Omental fat pad (tissue), 4 donors: ENCODE measurements around the gene PACS2. TPM values are rescaled to one million over a fixed set of nuclear protein-coding genes. Genes with fewer than 3 reads are reported as not detected.

ENCODE experiments used
- ATAC-seq: fragments of 150-250 bp; one replicate; pipeline ENCODE4 v1.9.1; 2016; ENCODE audit warnings: mild to moderate bottlenecking, moderate library complexity; ENCODE audit not compliant: low FRiP score
- DNase-seq: peaks from one replicate; pipeline ENCODE4 v3.0.0-alpha.2; 2019; ENCODE audit warnings: low spot score
- total RNA-seq, 4 donors: library from RNA; depleted of rRNA; stranded (reverse); fragments of >200 nt; gene quantifications; one replicate each; pipeline ENCODE4 v1.1.0, GENCODE V29; 2016
- TF ChIP-seq, protein P1 (sequence below), 3 donors: fragments of 450-650 bp; IDR thresholded peaks; one replicate each; pipeline ENCODE4 v1.5.1; 2016 to 2017; ENCODE audit warnings: antibody characterized with exemption in 3 of 3, mild to moderate bottlenecking in 3 of 3, moderate library complexity in 2 of 3

The PACS2 gene
- total RNA-seq, 4 donors from 2014 or later: 47.5 to 78.5 (median 68.9) TPM

DNA sequence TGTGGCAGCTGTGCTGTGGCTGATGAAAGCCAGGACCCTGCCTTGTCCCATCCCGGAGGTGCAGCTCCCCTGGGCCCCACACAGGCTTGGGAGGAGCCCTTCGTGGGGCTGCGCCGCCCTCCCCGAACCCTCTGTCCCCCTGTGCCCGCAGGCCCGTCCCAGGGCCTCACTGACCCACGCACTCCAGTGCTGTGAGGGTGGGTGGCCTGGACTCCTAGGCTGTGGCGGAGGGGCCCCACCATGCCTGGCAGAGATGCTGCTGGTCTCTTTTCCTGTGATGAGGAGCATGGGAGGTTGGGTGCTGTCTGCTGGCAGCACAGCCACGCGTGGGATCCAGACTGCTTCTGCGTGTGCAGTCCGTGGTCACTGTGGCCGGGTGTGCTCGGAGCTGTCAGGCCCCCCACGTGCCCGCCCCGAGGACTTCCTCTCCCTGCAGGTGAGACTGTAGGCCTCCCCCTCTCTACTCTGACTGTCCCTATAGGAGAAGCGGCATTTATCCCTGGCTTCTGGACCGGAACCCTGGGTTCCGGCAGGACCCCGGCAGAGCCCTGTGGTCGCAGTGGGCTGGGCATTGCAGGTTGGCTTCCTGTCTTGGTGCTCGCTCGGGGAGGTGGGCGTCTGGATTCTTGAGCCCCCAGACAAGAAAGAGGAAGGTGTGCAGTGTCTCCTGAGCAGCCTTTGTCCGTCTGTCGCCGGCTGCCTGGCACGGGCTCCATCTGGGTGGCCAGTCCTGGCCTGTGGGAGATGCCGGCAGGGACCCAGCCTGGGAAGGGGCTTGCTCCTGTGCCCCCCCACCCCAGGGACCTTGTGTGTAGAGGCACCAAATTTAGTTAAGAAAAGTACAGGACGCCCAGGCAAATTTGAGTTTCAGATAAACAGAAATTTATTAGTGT, 107.4 kb downstream of the PACS2 start:
- ATAC-seq: no peak
- TF ChIP-seq, protein P1, sequence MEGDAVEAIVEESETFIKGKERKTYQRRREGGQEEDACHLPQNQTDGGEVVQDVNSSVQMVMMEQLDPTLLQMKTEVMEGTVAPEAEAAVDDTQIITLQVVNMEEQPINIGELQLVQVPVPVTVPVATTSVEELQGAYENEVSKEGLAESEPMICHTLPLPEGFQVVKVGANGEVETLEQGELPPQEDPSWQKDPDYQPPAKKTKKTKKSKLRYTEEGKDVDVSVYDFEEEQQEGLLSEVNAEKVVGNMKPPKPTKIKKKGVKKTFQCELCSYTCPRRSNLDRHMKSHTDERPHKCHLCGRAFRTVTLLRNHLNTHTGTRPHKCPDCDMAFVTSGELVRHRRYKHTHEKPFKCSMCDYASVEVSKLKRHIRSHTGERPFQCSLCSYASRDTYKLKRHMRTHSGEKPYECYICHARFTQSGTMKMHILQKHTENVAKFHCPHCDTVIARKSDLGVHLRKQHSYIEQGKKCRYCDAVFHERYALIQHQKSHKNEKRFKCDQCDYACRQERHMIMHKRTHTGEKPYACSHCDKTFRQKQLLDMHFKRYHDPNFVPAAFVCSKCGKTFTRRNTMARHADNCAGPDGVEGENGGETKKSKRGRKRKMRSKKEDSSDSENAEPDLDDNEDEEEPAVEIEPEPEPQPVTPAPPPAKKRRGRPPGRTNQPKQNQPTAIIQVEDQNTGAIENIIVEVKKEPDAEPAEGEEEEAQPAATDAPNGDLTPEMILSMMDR (IDR thresholded peaks at IDR 0.05): no peak
- no peak for DNase-seq

DNA sequence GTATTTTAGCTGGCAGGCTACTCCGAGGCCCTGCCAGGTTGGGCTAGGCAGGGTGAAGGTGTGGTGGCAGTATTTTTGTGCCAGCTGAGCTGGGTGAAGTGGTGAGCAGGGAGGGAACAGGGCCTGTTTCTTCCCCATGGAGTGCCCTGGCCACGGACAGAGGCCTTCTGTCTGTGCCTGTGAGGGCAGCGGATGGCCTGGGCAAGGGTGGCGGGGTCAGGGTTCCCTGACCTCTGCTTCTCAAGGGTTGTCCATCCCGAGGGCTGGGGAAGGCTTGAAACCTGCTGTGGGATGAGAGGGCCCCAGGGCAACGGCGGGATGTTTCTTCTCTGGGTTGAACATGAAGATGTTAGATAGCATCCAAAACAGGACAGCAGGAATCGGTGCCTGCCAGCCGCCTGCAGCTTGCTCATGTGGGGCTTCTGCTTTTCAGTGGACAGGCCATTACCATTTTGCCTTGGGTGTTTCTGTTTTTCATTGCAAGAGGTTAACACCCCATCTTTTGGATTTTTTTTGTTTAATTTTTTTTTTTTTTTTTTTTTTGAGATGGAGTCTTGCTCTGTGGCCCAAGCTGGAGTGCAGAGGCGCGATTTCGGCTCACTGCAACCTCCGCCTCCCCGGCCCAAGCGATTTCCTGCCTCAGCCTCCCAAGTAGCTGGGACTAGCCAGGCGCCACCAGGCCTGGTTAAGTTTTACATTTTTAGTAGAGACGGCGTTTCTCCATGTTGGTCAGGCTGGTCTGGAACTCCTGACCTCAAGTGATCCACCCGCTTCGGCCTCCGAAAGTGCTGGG, 108.3 kb downstream of the PACS2 start:
- TF ChIP-seq, protein P1 (IDR thresholded peaks at IDR 0.05): no peak
- no peak for ATAC-seq

DNA sequence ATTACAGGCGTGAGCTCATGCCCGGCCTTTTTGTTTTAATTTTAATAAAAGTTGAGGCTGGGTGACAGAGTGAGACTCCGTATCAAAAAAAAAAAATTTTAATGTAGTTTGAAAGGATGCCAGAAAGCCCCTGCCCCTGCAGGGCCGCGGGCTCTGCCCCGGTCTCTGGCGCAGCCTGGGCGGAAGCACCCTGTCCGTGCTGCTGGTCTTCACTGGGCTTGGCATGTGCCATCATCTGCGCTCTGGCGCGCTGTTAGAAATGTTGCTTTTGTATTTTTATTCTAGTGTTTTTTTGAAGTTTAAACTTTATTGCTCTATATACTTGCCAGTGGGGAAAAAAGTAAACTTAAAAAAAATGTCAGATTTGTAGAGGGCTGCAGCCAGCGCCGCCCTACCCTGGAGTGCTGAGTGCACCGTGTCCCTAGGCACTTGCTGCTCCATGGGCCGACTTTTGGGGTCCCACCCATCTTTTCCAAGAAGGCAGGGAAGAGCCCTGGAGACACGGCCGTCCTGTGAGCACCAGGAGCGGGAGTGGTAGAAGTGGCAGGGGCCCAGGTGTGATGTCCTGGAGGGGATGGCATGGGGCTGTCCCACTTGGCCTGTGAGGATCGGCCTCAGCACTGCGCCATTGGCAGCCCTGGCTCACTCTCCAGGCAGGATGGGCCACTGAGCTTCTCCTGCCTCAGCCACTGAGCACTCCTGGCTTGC, 109.1 kb downstream of the PACS2 start:
- DNase-seq: no peak
- ATAC-seq: no peak
- TF ChIP-seq, protein P1 (IDR thresholded peaks at IDR 0.05): no peak

More for the DNA sequence above, 108.3 kb downstream of the PACS2 start:
- no peak for DNase-seq

DNA sequence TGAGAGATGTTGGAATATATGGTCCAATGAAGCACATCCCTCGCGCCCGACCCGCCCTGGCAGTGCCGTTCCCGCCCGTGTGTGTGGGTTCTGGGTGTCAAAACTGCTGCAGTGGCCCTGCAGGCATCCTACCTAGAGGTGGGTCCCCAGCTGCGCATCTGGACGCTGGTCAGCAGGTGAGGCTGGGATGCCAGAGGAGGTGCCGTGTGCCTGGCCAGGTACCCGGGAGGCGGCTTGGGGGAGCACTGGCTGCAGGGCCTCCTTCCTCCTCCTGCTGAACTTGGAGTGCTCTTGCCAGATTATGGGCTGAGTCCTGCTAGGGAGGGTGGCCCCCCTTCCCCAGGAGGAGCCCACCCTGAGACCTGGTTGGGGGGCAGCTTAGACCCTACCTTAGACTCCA, 110.3 kb downstream of the PACS2 start:
- DNase-seq: no peak
- no peak for ATAC-seq

DNA sequence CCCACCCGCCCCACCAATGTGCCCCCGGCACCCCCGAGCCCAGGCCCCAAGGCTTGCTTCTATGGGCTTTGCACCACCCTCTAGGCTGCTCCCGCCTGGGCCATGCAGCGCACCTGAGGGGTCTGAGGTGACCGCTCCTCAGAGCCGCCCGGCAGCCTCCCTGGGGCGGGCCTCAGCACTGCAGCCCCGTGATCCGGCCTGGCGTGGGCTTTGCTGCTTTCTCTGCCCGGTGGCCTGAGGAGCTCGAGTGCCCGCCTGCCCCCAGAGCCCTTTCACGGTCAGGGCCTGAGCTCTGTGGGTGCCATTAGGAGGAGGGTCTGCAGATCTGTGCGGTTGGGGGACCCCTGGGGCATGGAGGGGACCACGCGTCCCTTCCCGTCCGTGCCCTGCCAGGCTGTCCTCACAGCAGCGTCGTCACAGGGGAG, 111.3 kb downstream of the PACS2 start:
- TF ChIP-seq, protein P1 (IDR thresholded peaks at IDR 0.05): no peak
- ATAC-seq: no peak
- DNase-seq: no peak

More for the DNA sequence above, 110.3 kb downstream of the PACS2 start:
- TF ChIP-seq, protein P1 (IDR thresholded peaks at IDR 0.05): no peak

DNA sequence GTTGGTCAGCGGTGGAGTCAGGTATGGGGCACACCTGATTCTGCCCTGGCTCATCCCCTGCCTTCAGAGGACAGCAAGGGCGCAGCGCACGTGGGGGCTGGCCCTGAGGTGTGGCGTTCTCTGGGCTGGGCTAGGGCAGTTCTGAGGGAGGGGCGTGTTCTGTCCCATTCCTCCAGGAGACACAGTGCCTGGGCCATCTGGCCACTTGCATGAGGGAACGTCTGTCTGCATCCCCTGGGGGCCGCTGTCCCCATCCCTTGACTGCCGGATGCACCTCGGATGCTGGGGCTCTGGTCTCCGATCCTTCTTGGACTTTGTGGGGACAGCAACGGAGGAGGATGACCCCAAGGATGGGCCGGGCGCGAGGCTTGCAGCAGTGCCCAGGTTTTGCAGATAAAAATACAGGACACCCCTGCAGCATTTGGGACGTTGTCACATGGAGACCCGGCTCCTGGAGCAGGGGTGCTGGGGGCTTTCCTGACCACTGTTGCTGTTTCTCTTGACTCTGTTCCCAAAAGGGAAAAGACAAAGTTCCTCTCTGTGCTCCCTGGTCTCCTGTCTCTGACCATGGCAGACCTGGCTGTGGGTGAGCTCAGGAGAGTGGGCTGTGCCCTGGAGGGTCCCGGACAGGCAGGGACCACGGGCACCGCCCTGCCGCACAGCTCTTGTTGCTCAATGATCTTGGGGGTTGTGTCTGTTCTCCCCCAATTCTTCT, 112.0 kb downstream of the PACS2 start:
- ATAC-seq (no peak), DNase-seq (no peak)
- TF ChIP-seq, protein P1 (IDR thresholded peaks at IDR 0.05): no peak
